Central memory CD4-positive, alpha-beta T cell (primary cell): ENCODE results near the gene CKAP5.

ENCODE experiments used
- DNase-seq: peaks from one replicate; pipeline ENCODE4 v3.0.0; 2022

The CKAP5 gene

DNA sequence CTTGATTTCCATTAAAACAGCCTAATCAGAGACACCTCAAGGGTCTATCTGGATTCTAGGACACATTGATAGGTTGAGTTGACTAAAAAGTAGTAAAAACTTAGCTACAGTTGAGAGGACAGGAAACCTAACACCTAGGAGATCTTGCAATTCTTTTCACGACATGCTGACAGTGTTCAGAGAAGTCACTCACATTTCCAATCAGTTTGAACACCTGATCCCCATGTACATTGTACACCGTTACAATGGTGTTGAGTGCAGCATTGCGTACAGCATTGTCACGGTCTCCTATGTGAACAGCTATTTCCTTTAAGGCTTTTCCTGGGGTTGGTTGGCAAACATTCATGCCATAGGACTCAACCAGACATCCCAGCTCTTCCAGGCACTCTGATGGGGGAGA lies 84.3 kb downstream of the CKAP5 start:
- no peak for DNase-seq

- DNase-seq: no peak
Observed at GRCh38 chr11:46760429-46761128, 85.5 kb downstream of the CKAP5 start.

DNA sequence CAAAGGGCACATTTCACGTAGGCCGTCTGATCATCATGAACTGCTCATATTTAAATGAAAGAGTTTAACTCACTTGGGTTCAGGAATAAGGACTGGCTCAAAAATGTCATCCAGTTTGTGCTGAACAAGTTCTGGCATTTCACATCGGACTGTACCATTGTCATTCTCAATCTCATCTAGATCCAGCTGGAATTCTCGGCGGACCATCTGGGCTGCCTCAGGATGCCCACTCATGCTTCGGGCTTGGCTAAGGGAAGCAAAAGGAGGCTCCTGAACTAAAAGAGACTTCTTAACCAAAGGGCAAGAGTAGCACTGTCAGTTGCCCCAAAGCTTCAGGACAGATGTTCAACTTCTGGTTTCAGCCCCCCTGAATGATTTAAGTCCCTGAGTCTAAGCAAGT lies 86.9 kb downstream of the CKAP5 start:
- no peak for DNase-seq

DNA sequence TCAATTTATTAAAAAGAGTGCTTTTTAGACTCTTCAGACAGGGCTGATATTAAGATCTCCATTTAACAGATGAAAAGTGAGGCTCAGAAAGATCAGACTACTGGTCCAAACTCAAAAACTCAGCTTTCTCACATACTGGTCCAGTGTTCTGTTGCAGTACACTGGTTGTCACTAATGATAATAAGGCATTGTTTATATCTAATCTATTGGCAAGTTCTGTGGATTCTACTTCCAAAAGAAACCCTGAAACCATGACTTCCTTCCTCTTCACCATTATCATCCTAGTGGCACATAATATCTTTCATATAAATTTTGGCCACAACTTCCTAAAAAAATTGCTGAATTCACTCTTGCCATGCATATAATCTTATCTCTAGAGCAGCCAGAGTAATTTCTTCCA lies 90.1 kb downstream of the CKAP5 start:
- DNase-seq: no peak

DNA sequence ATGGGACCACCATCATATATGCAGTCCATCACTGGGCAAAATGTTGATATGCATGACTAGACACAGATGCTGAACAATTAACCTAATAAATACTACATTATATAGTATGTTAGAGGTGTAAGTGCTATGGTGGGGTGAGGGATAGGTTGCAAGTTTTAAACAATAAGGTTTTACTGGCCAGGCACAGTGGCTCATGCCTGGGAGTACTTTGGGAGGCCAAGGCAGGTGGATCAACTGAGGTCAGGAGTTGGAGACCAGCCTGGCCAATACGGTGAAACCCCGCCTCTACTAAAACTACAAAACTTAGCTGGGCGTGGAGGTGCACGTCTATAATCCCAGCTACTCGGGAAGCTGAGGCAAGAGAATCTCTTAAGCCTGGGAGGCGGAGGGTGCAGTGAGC lies 98.9 kb downstream of the CKAP5 start:
- DNase-seq: no peak

GRCh38 chr11:46745995-46746394 lies 100.1 kb downstream of the CKAP5 start:
- no peak for DNase-seq

DNA sequence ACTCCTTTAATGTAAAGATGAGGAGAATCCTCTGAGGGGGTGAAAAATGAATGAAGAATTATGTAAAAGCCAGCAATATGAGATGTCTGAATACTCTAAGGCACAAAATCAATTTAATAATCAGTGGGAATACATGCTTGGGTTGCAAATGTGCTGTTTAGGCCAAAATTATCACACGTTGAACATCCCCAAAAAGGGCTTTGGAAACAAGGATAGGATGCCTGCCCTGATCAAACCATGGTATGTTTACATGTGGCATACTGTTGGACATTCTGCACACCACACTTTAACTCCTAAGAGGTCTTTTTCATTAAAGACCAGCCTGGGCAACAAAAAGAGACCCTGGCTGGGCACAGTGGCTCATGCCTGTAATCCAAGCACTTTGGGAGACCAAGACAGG lies 100.8 kb downstream of the CKAP5 start:
- DNase-seq: no peak

- DNase-seq: no peak
Observed at GRCh38 chr11:46743693-46744339, 102.3 kb downstream of the CKAP5 start.

DNA sequence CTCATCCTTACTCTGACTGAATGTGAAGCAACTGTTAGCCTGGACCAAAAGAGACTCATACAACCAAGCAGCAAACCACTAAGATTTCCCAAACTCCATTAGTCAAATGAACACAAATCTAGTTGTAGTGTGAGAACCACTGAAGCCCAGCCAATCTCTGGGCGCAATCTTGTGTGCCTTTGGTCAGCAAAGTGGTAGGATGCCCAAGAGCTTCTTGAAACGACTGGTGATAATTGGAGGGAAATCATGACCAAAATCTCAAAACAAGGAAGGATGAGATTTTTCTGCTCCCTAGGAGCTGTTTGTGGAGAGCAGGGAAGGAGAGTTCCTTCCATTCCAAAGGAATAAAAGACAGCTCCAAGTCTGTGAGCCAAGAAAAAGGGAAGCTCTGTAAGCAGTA lies 103.0 kb downstream of the CKAP5 start:
- DNase-seq: no peak

GRCh38 chr11:46741600-46742484 lies 104.2 kb downstream of the CKAP5 start:
- DNase-seq: no peak

DNA sequence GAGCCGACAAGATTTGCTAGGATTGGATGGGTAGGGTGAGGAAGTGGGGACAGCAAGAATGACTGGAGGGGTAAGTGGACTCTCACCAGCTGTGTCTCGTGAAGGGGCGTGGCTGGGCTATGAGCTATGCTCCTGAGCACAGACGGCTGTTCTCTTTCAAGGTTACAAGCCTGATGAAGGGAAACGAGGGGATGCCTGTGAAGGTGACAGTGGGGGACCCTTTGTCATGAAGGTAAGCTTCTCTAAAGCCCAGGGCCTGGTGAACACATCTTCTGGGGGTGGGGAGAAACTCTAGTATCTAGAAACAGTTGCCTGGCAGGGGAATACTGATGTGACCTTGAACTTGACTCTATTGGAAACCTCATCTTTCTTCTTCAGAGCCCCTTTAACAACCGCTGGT lies 107.2 kb downstream of the CKAP5 start:
- DNase-seq: no peak

DNA sequence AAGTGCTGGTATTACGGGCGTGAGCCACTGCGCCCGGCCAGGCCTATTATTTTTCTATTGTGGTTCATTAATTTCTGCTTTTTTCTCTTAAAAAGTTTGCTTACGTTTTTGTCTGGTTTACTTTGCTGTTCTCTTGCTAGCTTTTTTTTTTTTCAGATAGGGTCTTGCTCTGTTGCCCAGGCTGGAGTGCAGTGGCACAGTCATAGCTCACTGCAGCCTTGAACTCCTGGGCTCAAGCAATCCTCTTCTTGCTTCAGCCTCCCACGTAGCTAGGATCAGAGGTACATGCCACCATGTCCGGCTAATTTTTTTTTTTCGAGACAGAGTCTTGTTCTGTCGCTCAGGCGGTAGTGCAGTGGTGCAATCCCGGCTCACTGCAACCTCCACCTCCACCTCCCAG lies 108.4 kb downstream of the CKAP5 start:
- DNase-seq: no peak

DNA sequence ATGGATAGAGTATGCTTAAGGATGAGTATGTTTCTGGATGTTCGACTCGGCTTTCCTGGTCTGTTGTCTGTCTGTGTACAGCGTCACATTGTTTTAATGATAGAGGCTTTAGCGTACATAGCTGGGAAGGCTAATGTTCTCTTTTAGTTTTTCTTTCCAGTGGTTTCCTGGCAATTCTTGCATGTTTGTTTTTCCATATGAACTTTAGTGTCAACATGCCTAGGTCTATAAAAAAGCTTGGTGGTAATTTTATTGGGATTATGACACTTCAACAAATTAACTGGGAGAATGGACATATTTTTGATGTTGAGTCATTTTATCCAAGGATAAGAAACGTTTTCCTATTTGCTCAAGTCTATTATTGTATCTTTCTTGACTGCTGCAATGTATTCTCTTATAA lies 109.5 kb downstream of the CKAP5 start:
- DNase-seq: no peak

DNA sequence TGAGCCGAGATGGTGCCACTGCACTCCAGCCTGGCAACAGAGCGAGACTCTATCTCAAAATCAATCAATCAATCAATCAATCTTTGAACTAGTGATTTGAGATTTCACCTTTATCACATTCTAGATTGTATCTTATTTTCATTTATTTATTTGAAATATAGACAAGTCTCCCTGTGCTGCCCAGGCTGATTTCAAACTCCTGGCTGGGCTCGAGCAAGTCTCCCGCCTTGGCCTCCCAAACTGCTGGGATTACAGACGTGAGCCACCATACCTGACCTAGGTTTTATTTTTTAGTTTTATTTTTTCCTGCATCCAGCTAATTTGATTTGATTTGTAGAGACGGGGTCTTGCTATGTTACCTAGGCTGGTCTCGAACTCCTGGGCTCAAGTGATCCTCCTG lies 109.9 kb downstream of the CKAP5 start:
- DNase-seq: no peak

DNA sequence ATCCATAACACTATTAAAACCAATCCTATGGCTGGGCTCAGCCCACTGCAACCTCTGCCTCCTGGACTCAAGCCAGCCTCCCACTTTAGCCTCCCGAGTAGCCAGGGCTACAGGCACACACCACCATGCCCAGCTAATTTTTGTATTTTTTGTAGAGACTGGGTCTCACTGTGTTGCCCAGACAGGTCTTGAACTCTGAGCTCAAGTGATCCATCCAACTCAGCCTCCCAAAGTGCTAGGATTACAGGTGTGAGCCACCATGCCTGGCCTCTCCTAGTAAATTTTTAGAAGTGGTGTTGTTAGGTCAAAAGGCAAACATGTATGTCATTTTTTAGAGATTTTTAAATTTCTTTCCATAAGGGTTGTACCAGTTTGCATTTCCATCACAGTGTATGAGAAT lies 112.8 kb downstream of the CKAP5 start:
- no peak for DNase-seq

- no peak for DNase-seq
Observed at GRCh38 chr11:46731545-46731944, 114.5 kb downstream of the CKAP5 start.

DNA sequence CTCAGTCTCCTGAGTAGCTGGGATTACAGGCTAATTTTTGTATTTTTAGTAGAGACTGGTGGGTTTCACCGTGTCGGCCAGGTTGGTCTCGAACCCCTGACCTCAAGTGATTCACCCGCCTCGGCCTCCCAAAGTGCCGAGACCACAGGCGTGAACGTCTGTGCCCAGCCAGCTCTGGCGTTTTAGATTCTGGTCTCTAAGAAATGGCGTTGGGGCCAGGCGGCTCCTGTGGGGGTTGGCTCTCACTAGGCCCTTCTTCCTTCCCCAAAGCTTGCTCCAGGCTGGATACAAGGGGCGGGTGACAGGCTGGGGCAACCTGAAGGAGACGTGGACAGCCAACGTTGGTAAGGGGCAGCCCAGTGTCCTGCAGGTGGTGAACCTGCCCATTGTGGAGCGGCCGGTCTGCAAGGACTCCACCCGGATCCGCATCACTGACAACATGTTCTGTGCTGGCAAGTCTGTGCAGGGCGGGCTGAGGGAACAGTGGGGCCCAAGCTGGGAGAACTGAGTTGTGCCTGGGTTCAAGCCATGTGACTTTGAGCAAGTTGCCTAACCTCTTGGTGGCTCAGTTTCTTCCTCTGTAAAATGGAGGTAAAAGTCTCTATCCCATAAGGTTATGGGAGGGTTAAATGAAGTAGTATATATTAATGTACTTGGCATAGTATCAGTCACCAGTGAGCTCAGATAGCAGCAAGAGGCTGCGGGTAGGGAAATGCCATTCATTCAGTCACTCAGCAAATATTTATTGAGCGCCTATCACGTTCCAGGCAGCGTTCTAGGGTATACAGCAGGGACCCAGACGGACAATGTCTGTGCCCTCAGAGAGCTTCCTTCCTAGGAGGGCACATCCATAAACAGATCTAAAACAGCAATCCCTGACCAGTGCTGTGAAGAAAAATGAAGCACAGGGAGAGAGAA lies 116.7 kb downstream of the CKAP5 start:
- no peak for DNase-seq

- no peak for DNase-seq
Observed at GRCh38 chr11:46728659-46729040, 117.4 kb downstream of the CKAP5 start.

- DNase-seq: no peak
Observed at GRCh38 chr11:46727952-46728658, 118.0 kb downstream of the CKAP5 start.

- no peak for DNase-seq
Observed at GRCh38 chr11:46726206-46726862, 119.7 kb downstream of the CKAP5 start.
